Osteoblast (primary cell): ENCODE measurements around the gene ARHGAP4. TPM values are rescaled to one million over a fixed set of nuclear protein-coding genes. Genes with fewer than 3 reads are reported as not detected.

Experiments used
- DNase-seq: peaks from one replicate; pipeline ENCODE4 v3.0.0; 2011; ENCODE audit warnings: low spot score, mixed read lengths; ENCODE audit not compliant: insufficient read length; ENCODE audit errors: missing footprints
- H2AFZ ChIP-seq: 2 replicates; pipeline ENCODE4 v1.6.0; 2011; ENCODE audit warnings: mild to moderate bottlenecking, low read length
- H3K27ac ChIP-seq: 2 replicates; pipeline ENCODE4 v1.5.1; 2011; ENCODE audit warnings: mild to moderate bottlenecking, low read depth, low read length, moderate library complexity
- H3K27me3 ChIP-seq: 2 replicates; pipeline ENCODE4 v1.6.0; 2012; ENCODE audit warnings: mild to moderate bottlenecking, control low read depth, inconsistent platforms, low read length, moderate library complexity; ENCODE audit not compliant: insufficient read depth
- H3K36me3 ChIP-seq: 2 replicates; pipeline ENCODE4 v1.5.1; 2011; ENCODE audit warnings: mild to moderate bottlenecking, low read length, control low read depth, moderate library complexity; ENCODE audit not compliant: insufficient read depth
- H3K4me1 ChIP-seq: 2 replicates; pipeline ENCODE4 v1.5.1; 2011; ENCODE audit warnings: mild to moderate bottlenecking, low read length, control low read depth, moderate library complexity; ENCODE audit not compliant: insufficient read depth
- H3K4me2 ChIP-seq: 2 replicates; pipeline ENCODE4 v1.6.0; 2011; ENCODE audit warnings: mild to moderate bottlenecking, low read length; ENCODE audit not compliant: insufficient read depth
- H3K4me3 ChIP-seq: fragments of 200-600 bp; sonication (generic); 3 replicates; pipeline ENCODE4 v1.5.1; 2012; ENCODE audit warnings: mild to moderate bottlenecking, low read length, inconsistent platforms; ENCODE audit not compliant: insufficient read depth
- H3K79me2 ChIP-seq: 2 replicates; pipeline ENCODE4 v1.6.0; 2012; ENCODE audit warnings: mild to moderate bottlenecking, low read length, control low read depth, inconsistent platforms; ENCODE audit not compliant: insufficient read depth
- H3K9me3 ChIP-seq: 2 replicates; pipeline ENCODE4 v1.5.1; 2011; ENCODE audit warnings: low read depth, low read length, control low read depth
- H4K20me1 ChIP-seq: 2 replicates; pipeline ENCODE4 v1.6.0; 2012; ENCODE audit warnings: mild to moderate bottlenecking, low read length, control low read depth; ENCODE audit not compliant: insufficient read depth
- CTCF ChIP-seq: IDR thresholded peaks from 2 replicates; pipeline ENCODE4 v1.5.1; 2011; ENCODE audit warnings: mild to moderate bottlenecking, low read depth, low read length, moderate library complexity; ENCODE audit errors: extremely low read depth
- total RNA-seq: library from RNA; depleted of rRNA; stranded (reverse); fragments of >200 nt; gene quantifications from 2 replicates; pipeline ENCODE4 v1.2.3, GENCODE V29; 2012

The ARHGAP4 gene
- total RNA-seq, result 0.88 and 1.4 TPM in 2 replicates

GRCh38 chrX:153925739-153926551, at the start of gene ARHGAP4:
Gene ARHGAP4 (minus strand): TSS chrX:153926264. CDS start chrX:153926202, 62 bp downstream.
- no peak for TF ChIP-seq CTCF
- no peak within 1 kb of the TSS for H3K27ac ChIP-seq
- H3K36me3 ChIP-seq, result peaks cover 7% of the 10 kb centered on the region
- H3K4me3 ChIP-seq, result peak within 1 kb of the TSS; percentile 76
- H3K4me1 ChIP-seq, result peaks cover 2% of the 10 kb centered on the region
- H3K4me2 ChIP-seq, result peak within 1 kb of the TSS; percentile 71
- no peak for DNase-seq
- H3K27me3 ChIP-seq, result peaks cover 10% of the 10 kb centered on the region
- peaks cover 15% of the 10 kb centered on the region for H4K20me1 ChIP-seq
- no peak within 1 kb of the TSS for H2AFZ ChIP-seq
- no peaks in the 10 kb centered on the region for H3K9me3 ChIP-seq
- H3K79me2 ChIP-seq, result peaks cover 1% of the 10 kb centered on the region

- TF ChIP-seq CTCF, result no peak
- Histone ChIP-seq H3K4me2 (no peak overlapping the region), H3K27me3 (no peaks in the 10 kb centered on the region), H3K4me1 (peaks cover 10% of the 10 kb centered on the region), H3K79me2 (peaks cover 25% of the 10 kb centered on the region), H3K27ac (no peak overlapping the region), H3K36me3 (no peaks in the 10 kb centered on the region), H3K4me3 (no peak overlapping the region), H3K9me3 (no peaks in the 10 kb centered on the region), H2AFZ (no peak overlapping the region), H4K20me1 (peaks cover 5% of the 10 kb centered on the region)
- peak; percentile 65 for DNase-seq
Measured at GRCh38 chrX:153974726-153975286, 48.7 kb upstream of the ARHGAP4 start.

GRCh38 chrX:153974003-153974725, 48.1 kb upstream of the ARHGAP4 start:
- Histone ChIP-seq H3K27ac (no peak overlapping the region), H3K4me3 (peak overlapping the region; percentile 99)
- DNase-seq, result peak; percentile 76

More at GRCh38 chrX:153974003-153974725, 48.1 kb upstream of the ARHGAP4 start:
- no peaks in the 10 kb centered on the region for H3K27me3 ChIP-seq
- H3K4me2 ChIP-seq, result peak overlapping the region; percentile 85
- no peaks in the 10 kb centered on the region for H3K36me3 ChIP-seq
- peaks cover 32% of the 10 kb centered on the region for H3K79me2 ChIP-seq
- H2AFZ ChIP-seq, result no peak overlapping the region
- TF ChIP-seq CTCF, result no peak
- H3K9me3 ChIP-seq, result no peaks in the 10 kb centered on the region
- H3K4me1 ChIP-seq, result peaks cover 15% of the 10 kb centered on the region
- H4K20me1 ChIP-seq, result peaks cover 10% of the 10 kb centered on the region
